ENCODE data around the gene EEF1AKMT3. TPM values are rescaled to one million over a fixed set of nuclear protein-coding genes. Genes with fewer than 3 reads are reported as not detected.

EEF1AKMT3 gene
- total RNA-seq, 1 experiment from 2014 or later, result 9.3 TPM

- CTCF ChIA-PET, result no interaction called here
- intact Hi-C loops (cut with micrococcal nuclease), result no loop called here
- Histone ChIP-seq H3K27me3 (ENCODE audit: low read length) (no peaks in the 10 kb centered on the region), H3F3A (ENCODE audit: low read length, unreplicated experiment) (no peaks in the 10 kb centered on the region), H3K9me2 (replicated peaks; ENCODE audit: low read length) (no peaks in the 10 kb centered on the region), H3K4me2 (ENCODE audit: low read length) (peak overlapping the region; percentile 96), H3K4me3 (ENCODE audit: low read length) (peak overlapping the region; percentile 79), H3K4me1 (ENCODE audit: insufficient read depth, low read length) (peaks cover 37% of the 10 kb centered on the region), H3K9ac (ENCODE audit: low read length) (peak overlapping the region; percentile 53), H3K79me2 (ENCODE audit: low read length) (no peaks in the 10 kb centered on the region; the same call in 1 of the 2 replicates), H3K36me3 (ENCODE audit: low read depth, low read length) (peaks cover 12% of the 10 kb centered on the region), H4K20me1 (ENCODE audit: low read length) (no peaks in the 10 kb centered on the region), H3K9me3 (ENCODE audit: low read length) (no peaks in the 10 kb centered on the region), H2AFZ (ENCODE audit: low read length) (peak overlapping the region; percentile 95), H3K27ac (ENCODE audit: low read length) (0 out of 2 replicates have a peak overlapping the region, but pooled peaks have one; percentile 5)
- BruUV-seq (replicated peaks), result no TSS peak
- ATAC-seq, result peak; percentile 53
- POLR2A ChIA-PET (ENCODE audit: unreplicated experiment), result no interaction called here
- no peak for TF ChIP-seq EZH2phosphoT487 (IDR thresholded peaks at IDR 0.05; ENCODE audit: borderline replicate concordance, low read length)
- TF ChIP-seq EZH2 (IDR thresholded peaks at IDR 0.05; ENCODE audit: low read length, unreplicated experiment), result no peak
- TF ChIP-seq, protein P1, sequence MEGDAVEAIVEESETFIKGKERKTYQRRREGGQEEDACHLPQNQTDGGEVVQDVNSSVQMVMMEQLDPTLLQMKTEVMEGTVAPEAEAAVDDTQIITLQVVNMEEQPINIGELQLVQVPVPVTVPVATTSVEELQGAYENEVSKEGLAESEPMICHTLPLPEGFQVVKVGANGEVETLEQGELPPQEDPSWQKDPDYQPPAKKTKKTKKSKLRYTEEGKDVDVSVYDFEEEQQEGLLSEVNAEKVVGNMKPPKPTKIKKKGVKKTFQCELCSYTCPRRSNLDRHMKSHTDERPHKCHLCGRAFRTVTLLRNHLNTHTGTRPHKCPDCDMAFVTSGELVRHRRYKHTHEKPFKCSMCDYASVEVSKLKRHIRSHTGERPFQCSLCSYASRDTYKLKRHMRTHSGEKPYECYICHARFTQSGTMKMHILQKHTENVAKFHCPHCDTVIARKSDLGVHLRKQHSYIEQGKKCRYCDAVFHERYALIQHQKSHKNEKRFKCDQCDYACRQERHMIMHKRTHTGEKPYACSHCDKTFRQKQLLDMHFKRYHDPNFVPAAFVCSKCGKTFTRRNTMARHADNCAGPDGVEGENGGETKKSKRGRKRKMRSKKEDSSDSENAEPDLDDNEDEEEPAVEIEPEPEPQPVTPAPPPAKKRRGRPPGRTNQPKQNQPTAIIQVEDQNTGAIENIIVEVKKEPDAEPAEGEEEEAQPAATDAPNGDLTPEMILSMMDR (conservative IDR thresholded peaks at IDR 0.05; ENCODE audit: low read depth, low read length), result peak; percentile 70
- DNase-seq, result peak; percentile 55
Measured at GRCh38 chr12:57765003-57765697, 7.3 kb upstream of the EEF1AKMT3 start.

DNA sequence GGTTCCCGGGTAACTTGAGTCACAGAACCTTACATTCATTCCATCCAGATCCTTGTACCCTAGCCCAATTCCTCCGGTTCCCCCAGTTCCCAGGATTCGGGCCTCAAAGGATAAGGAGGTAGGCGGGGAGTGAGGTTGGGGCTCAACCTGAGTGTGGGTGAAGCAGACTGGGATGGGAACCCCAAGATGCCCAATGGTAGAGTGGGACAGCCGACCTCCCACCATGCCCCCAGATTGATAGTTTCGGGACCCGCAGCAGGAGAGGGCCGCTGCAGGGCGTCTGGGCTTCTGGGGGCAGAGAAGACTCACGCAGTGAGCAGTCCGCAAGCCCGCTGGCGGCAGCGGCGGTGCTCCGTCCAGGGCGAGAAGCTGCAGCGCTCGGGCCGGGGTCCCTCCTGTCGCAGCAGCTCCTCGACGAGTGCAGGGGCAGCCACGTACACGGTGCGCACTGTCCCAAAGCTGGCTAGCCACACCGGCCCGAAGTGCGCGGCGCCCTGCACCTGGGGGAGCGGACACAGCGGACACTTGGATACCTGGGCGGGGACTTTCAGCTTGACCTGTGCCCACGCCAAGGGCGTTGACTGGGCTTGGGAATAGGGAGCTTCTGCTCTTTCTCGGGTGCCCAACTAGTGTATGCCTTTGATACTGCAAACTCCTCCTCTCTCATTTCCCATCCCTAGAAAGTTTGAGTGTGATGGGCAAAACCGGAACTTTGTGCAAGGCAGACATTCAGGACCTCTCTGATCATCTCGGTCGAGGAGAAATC, 6.5 kb upstream of the EEF1AKMT3 start:
- peak overlapping the region; percentile 95 for H2AFZ ChIP-seq (ENCODE audit: low read length)
- no peaks in the 10 kb centered on the region for H3K9me2 ChIP-seq (replicated peaks; ENCODE audit: low read length)
- TF ChIP-seq EZH2phosphoT487 (IDR thresholded peaks at IDR 0.05; ENCODE audit: borderline replicate concordance, low read length) (no peak), EZH2 (IDR thresholded peaks at IDR 0.05; ENCODE audit: low read length, unreplicated experiment) (no peak)
- TF ChIP-seq, protein P1 (conservative IDR thresholded peaks at IDR 0.05; ENCODE audit: low read depth, low read length), result no peak
- POLR2A ChIA-PET (ENCODE audit: unreplicated experiment), result interaction anchor here (0.6 kb wide), 1 partner anchor 609 kb away, joined by 3 read pairs; no protein-coding TSS in a partner anchor
- H3K36me3 ChIP-seq (ENCODE audit: low read depth, low read length), result peaks cover 18% of the 10 kb centered on the region
- ATAC-seq (peak; percentile 28), DNase-seq (no peak)
- CTCF ChIA-PET, result no interaction called here
- H3K4me1 ChIP-seq (ENCODE audit: insufficient read depth, low read length), result peaks cover 40% of the 10 kb centered on the region
- BruUV-seq (replicated peaks), result no TSS peak
- no peaks in the 10 kb centered on the region for H3K9me3 ChIP-seq (ENCODE audit: low read length)
- H3K4me3 ChIP-seq (ENCODE audit: low read length), result peak overlapping the region; percentile 79
- H3K27me3 ChIP-seq (ENCODE audit: low read length), result no peaks in the 10 kb centered on the region
- no peak overlapping the region for H3K27ac ChIP-seq (ENCODE audit: low read length)
- peak overlapping the region; percentile 96 for H3K4me2 ChIP-seq (ENCODE audit: low read length)
- peak overlapping the region; percentile 53; the same call in 1 of the 2 replicates for H3K9ac ChIP-seq (ENCODE audit: low read length)
- H4K20me1 ChIP-seq (ENCODE audit: low read length), result no peaks in the 10 kb centered on the region
- H3F3A ChIP-seq (ENCODE audit: low read length, unreplicated experiment), result no peaks in the 10 kb centered on the region
- peaks cover 7% of the 10 kb centered on the region for H3K79me2 ChIP-seq (ENCODE audit: low read length)
- intact Hi-C loops (cut with micrococcal nuclease), result no loop called here
